Dendritic cell treated with granulocyte-macrophage colony-stimulating factor and Interleukin-4, amounts not matched to agents 40 ng/mL and 50 ng/mL, for 4 days (primary cell): ENCODE measurements around the gene LSAMP.

Experiments used
- H3K27ac Mint-ChIP-seq: one replicate; pipeline ENCODE4 v1.8.0; 2022; ENCODE audit warnings: mild to moderate bottlenecking, mixed read lengths
- H3K27me3 Mint-ChIP-seq: one replicate; pipeline ENCODE4 v1.8.0; 2022; ENCODE audit warnings: mild to moderate bottlenecking, mixed read lengths
- H3K36me3 Mint-ChIP-seq: one replicate; pipeline ENCODE4 v1.8.0; 2022; ENCODE audit warnings: low read depth, mixed read lengths
- H3K4me1 Mint-ChIP-seq: one replicate; pipeline ENCODE4 v1.8.0; 2022; ENCODE audit warnings: low read depth, mixed read lengths
- H3K4me3 Mint-ChIP-seq: one replicate; pipeline ENCODE4 v1.8.0; 2022; ENCODE audit warnings: mild to moderate bottlenecking, moderate library complexity, mixed read lengths
- H3K9me3 Mint-ChIP-seq: one replicate; pipeline ENCODE4 v1.8.0; 2022; ENCODE audit warnings: mixed read lengths
- intact Hi-C: fragments of 100-400 bp; cut with micrococcal nuclease; formaldehyde crosslinking; loops from one replicate; pipeline ENCODE4 v1.15.0; 2022

Gene LSAMP

DNA sequence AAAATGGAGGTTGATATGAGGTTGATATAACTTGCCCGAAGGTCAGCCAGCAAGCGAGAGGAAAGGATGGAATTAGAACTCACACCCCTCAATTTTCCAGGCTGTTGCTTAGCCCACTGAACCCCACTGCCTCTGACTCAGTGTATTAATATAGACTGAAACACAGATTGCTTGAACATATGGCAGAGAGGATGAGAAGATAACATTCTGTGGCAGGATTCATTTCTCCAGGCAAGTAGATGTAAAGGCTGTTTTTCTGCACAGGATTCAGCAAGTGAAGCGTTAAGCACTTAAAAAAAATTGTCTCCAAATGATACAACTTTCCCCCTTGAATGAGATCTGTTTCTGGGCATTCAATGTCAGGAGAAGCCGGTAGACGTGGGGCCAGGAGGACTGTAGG is 486.8 kb downstream of the LSAMP start:
- no peak overlapping the region for H3K27ac Mint-ChIP-seq
- intact Hi-C loops = no loop called here
- peaks cover 2% of the 10 kb centered on the region for H3K27me3 Mint-ChIP-seq
- H3K4me3 Mint-ChIP-seq = no peak overlapping the region
- H3K9me3 Mint-ChIP-seq = no peaks in the 10 kb centered on the region
- H3K36me3 Mint-ChIP-seq = no peaks in the 10 kb centered on the region
- no peaks in the 10 kb centered on the region for H3K4me1 Mint-ChIP-seq

DNA sequence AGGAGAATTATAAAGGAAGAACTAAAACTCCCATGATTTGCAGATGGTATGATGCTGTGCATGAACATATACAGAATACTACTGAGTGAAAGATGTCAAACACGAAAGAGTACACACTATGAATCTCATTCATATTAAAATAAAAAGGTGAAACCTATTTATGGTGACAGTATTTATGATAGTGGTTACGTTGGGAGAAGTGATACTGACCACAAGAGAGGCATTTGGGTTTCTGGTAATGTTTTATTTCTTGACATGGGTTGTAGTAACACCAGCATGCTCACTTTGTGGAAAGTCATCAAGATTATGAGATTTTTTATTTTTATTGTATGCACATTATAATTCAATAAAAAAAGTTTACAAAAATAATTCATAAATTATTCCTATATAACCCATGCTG is 498.0 kb downstream of the LSAMP start:
- intact Hi-C loops = no loop called here
- Mint-ChIP-seq H3K27ac (no peak overlapping the region), H3K4me1 (no peaks in the 10 kb centered on the region), H3K9me3 (no peaks in the 10 kb centered on the region), H3K27me3 (peaks cover 11% of the 10 kb centered on the region), H3K4me3 (no peak overlapping the region), H3K36me3 (no peaks in the 10 kb centered on the region)

DNA sequence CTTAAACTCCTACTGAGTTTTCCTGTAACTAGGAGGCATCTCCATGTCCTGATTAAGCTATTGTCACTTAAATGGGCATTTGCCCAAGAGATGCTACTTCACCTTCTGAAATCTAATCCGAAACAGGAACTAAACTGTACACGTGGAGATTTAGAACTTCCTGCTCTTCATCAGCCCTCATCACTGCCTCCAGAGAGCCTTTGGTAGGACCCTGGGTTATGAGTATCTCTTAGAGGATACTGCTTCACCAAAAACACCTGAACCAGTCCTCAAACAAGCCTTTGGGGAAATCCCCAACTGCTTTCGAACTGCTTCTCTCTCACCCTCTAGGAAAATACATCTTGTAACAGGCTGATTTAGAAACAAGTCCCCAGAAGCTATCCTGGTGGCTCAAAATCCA is 501.7 kb downstream of the LSAMP start:
- intact Hi-C loops = no loop called here
- no peaks in the 10 kb centered on the region for H3K4me1 Mint-ChIP-seq
- H3K9me3 Mint-ChIP-seq = no peaks in the 10 kb centered on the region
- H3K4me3 Mint-ChIP-seq = no peak overlapping the region
- H3K36me3 Mint-ChIP-seq = no peaks in the 10 kb centered on the region
- no peak overlapping the region for H3K27ac Mint-ChIP-seq
- H3K27me3 Mint-ChIP-seq = peaks cover 7% of the 10 kb centered on the region

DNA sequence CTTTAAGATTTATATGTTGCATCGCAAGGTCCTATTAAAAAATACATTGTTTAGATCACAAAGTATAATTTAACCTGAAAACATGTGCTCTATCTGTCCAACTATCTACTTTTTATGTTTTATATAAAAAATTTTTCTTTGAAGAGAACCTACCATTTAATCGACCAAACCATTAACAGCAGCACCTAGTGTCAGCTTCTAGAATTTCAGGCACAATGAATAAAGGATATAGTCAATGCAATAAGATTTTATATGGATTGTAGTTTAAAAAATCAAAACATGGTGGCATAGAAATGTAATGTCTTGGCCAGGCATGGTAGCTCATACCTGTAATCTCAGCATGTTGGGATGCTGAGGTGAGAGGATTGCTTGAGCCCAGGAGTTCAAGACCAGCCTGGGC is 508.2 kb downstream of the LSAMP start:
- Mint-ChIP-seq H3K4me1 (no peaks in the 10 kb centered on the region), H3K27me3 (no peaks in the 10 kb centered on the region), H3K9me3 (peaks cover 9% of the 10 kb centered on the region), H3K27ac (no peak overlapping the region), H3K4me3 (no peak overlapping the region), H3K36me3 (no peaks in the 10 kb centered on the region)
- intact Hi-C loops = no loop called here

DNA sequence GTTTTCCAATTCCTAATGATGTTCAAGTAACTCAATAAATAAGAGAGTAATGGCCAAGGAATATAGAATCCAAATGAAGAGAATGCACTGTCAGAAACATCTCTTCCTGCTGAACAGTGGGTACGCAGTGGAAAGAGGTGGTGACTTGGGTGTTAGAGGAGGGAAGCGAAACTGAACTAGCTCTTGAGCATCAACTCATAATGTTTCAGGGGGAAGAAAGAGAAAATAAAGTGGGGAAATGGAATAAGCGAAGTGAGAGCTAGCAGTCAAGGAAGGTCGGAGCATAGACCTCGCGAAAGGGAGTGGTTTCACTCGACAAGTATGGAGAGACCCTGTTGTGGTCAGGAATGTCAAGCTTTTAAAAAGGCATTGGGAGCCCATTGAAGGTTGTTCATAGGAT is 512.5 kb downstream of the LSAMP start:
- Mint-ChIP-seq H3K27me3 (no peaks in the 10 kb centered on the region), H3K4me3 (no peak overlapping the region), H3K9me3 (peaks cover 9% of the 10 kb centered on the region), H3K4me1 (no peaks in the 10 kb centered on the region), H3K36me3 (no peaks in the 10 kb centered on the region), H3K27ac (no peak overlapping the region)
- intact Hi-C loops = no loop called here

DNA sequence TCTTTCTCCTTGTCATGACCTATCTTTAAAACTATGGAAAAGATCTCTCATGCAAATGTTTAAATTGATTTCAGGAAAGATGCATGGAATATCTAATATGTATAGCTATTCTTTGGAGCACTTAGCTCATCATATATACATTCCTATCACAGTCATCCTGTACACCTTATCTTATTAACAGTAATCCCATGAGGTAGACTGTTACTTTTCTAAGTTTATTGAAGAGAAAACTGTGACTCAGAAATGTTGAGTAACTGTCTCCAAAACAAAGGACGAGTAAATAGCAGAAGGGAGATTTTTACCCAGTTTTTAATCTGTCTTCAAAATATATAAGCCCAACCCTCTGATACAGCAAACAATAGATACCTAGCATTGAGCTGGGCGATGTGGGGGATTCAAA is 513.7 kb downstream of the LSAMP start:
- Mint-ChIP-seq H3K27me3 (no peaks in the 10 kb centered on the region), H3K27ac (no peak overlapping the region)

DNA sequence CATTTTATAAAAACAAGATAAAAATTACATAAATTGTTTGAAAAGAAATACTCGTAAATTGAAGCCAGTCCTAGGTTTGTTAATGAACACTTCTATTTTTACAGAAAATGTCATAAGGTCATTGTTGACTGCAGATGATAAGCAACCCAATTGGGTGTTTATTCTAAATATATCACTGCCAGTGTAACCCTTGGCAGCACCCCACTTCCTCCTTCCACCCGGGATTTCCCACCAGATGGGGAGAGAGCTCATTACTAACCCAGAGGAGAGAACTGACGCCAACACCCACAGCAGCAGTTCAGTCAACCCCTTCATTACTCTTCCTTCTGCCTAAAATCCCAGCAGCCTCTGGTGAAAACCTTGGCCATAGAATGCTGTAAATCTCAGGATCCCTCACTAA is 514.4 kb downstream of the LSAMP start:
- H3K36me3 Mint-ChIP-seq = no peaks in the 10 kb centered on the region
- H3K4me1 Mint-ChIP-seq = no peaks in the 10 kb centered on the region
- intact Hi-C loops = no loop called here
- H3K27me3 Mint-ChIP-seq = no peaks in the 10 kb centered on the region
- no peak overlapping the region for H3K27ac Mint-ChIP-seq
- H3K4me3 Mint-ChIP-seq = no peak overlapping the region
- H3K9me3 Mint-ChIP-seq = peaks cover 9% of the 10 kb centered on the region

More for the DNA sequence above, 513.7 kb downstream of the LSAMP start:
- peaks cover 9% of the 10 kb centered on the region for H3K9me3 Mint-ChIP-seq
- H3K4me3 Mint-ChIP-seq = no peak overlapping the region
- intact Hi-C loops = no loop called here
- no peaks in the 10 kb centered on the region for H3K4me1 Mint-ChIP-seq
- H3K36me3 Mint-ChIP-seq = no peaks in the 10 kb centered on the region

DNA sequence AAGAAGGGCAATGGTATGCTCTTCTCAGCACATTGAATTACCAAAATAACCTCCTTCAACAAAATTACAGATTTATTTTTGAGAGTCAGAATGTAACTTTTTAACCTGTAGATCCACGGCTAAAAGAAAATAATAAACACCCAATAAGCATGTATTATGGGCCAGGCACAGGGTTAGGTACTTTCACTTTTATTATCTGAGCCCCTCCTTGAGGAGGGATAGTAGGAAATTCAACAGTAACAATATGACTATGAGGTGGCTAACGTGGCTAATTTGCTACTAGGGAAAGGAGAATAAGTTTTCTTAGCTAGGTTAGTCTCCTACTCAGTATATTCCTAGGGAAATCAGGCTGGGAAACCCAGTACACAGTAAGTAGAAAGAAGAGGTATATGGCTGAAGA is 515.1 kb downstream of the LSAMP start:
- H3K27me3 Mint-ChIP-seq = no peaks in the 10 kb centered on the region
- H3K9me3 Mint-ChIP-seq = peaks cover 9% of the 10 kb centered on the region
- no peaks in the 10 kb centered on the region for H3K36me3 Mint-ChIP-seq
- H3K4me1 Mint-ChIP-seq = no peaks in the 10 kb centered on the region
- no peak overlapping the region for H3K4me3 Mint-ChIP-seq
- H3K27ac Mint-ChIP-seq = no peak overlapping the region
- intact Hi-C loops = no loop called here

DNA sequence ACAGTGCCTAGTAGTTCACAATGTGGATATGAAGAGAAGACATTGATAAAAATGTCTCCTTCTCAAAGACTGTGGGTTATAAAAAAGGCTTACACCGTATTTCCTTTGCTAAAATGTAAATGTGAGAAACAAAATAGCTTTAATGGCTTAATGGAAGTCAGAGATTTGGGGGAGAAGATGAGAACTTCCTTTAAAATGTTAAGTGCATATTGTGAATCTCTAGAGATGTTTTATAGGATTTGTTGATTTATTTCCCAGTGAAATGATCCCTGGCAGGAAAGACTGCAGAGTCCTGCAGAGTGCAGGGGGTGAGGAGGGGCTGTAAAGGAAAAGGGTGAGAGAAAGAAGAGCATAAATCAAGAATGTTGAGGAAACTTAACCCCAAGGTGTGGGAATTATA is 516.9 kb downstream of the LSAMP start:
- intact Hi-C loops = no loop called here
- no peaks in the 10 kb centered on the region for H3K4me1 Mint-ChIP-seq
- H3K4me3 Mint-ChIP-seq = no peak overlapping the region
- peaks cover 9% of the 10 kb centered on the region for H3K9me3 Mint-ChIP-seq
- H3K27ac Mint-ChIP-seq = no peak overlapping the region
- H3K36me3 Mint-ChIP-seq = no peaks in the 10 kb centered on the region
- no peaks in the 10 kb centered on the region for H3K27me3 Mint-ChIP-seq

DNA sequence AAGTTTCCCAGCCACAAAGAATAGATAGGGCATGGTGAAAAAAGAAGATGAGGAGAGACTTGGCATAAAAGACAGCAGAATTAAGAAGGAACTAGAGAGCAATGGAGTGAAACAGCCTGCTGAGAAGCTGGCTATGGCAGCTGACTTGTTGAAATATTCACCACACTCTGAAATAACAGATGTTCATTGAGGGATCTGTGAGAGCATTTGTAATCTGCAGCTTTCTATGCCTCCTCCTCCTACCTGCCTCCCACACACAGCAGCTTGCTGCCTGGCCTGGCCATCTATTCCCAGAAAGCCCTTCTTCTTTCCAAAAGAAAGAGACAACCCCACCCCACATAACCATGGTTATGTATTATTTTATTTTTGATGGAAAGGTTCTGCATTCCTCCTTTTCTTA is 518.1 kb downstream of the LSAMP start:
- H3K4me3 Mint-ChIP-seq = no peak overlapping the region
- no peaks in the 10 kb centered on the region for H3K27me3 Mint-ChIP-seq
- no peaks in the 10 kb centered on the region for H3K4me1 Mint-ChIP-seq
- no peak overlapping the region for H3K27ac Mint-ChIP-seq
- H3K9me3 Mint-ChIP-seq = no peaks in the 10 kb centered on the region
- no peaks in the 10 kb centered on the region for H3K36me3 Mint-ChIP-seq
- intact Hi-C loops = no loop called here

DNA sequence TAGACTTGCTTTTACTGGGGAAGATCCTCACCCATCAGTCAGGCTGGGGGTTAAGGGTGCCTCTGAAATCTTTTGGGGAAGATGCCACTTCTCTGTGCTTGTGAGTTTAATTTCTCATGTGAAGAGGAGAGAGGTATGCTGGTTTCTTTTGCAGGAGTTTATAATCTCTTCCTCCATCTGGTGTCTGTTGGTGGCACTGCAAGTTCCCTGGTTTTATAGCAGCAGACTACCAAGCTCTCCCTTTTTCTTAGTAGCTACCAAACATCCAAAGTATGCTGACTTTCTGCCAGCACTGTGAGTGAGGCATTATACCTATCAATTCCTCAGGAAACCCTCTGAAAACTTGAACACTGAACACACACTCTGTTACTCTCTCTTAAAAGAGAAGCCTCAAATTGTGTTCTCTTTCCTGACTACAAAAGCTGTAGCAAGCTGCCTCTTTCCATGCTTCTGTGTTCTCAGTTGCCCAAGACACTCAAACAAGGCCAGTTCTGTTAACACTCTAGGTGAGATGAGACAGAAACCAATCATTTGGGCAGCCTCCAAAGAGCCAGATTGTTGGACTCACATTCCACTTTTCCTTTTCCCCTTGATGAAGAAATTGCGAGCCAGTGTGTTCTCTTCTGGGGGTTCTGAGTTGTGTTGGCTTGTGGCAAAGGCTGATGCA is 522.5 kb downstream of the LSAMP start:
- Mint-ChIP-seq H3K4me3 (no peak overlapping the region), H3K27me3 (no peaks in the 10 kb centered on the region), H3K36me3 (no peaks in the 10 kb centered on the region), H3K4me1 (no peaks in the 10 kb centered on the region), H3K9me3 (peaks cover 12% of the 10 kb centered on the region), H3K27ac (no peak overlapping the region)
- intact Hi-C loops = no loop called here

DNA sequence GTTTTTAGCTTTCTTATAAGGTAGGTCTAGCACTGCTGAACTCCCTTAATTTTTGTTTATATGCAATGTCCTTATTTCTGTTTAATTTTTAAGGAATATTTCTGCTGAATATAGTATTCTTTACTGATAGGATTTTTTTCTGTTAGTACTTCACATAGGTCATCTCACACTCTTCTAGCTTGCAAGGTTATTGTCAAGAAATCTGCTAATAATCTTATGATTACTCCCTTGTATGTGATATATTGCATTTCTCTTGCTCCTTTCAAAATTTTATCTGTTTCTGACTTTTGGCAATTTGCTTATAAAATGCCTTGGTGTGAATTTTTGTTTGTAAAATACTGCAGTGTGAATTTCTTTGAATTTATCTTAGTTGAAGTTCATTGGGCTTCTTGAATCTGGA is 523.6 kb downstream of the LSAMP start:
- Mint-ChIP-seq H3K27ac (no peak overlapping the region), H3K4me1 (no peaks in the 10 kb centered on the region), H3K27me3 (no peaks in the 10 kb centered on the region), H3K9me3 (peaks cover 12% of the 10 kb centered on the region), H3K4me3 (no peak overlapping the region), H3K36me3 (no peaks in the 10 kb centered on the region)
- intact Hi-C loops = no loop called here

DNA sequence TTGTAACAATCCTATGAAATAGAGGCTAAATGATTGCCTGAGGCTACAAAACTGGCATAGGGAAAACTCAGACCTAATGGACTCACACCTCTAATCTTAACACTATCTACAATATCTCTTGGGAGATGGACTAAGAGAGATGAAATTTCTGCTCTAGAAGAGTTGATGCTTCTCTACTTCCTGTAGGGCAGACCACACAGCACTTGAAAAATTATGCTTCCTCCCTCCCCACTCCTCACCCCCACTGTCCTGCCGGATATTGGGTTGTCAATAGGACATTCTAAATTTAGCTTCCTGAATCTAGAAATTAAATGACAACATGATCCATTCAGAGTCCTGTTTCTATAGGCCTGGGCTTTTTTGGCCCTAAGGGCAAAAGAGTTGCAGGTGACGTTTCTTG is 526.4 kb downstream of the LSAMP start:
- Mint-ChIP-seq H3K27ac (no peak overlapping the region), H3K4me1 (no peaks in the 10 kb centered on the region), H3K4me3 (no peak overlapping the region), H3K9me3 (peaks cover 12% of the 10 kb centered on the region), H3K36me3 (no peaks in the 10 kb centered on the region), H3K27me3 (no peaks in the 10 kb centered on the region)
- intact Hi-C loops = no loop called here

DNA sequence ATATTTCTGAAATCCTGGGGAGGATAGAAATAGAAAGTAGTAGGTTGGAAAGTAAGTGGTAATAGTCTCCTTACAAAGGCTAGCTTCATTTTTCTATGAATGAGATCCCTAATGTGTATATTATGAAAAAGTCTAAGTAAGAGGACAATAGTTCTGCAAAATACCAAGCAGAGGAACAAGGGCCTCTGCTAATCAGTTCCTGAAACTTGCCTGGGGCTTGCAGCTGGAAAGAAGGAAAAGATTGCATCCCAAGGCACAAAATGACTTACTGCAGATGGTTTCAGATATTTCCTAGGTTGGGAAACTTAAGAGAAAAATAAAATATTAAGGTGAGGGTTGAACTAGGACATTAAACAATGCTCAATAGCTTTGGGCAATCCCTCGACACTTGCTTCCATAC is 528.4 kb downstream of the LSAMP start:
- intact Hi-C loops = no loop called here
- Mint-ChIP-seq H3K4me3 (no peak overlapping the region), H3K27ac (no peak overlapping the region), H3K9me3 (peaks cover 12% of the 10 kb centered on the region), H3K4me1 (no peaks in the 10 kb centered on the region), H3K27me3 (no peaks in the 10 kb centered on the region), H3K36me3 (no peaks in the 10 kb centered on the region)

DNA sequence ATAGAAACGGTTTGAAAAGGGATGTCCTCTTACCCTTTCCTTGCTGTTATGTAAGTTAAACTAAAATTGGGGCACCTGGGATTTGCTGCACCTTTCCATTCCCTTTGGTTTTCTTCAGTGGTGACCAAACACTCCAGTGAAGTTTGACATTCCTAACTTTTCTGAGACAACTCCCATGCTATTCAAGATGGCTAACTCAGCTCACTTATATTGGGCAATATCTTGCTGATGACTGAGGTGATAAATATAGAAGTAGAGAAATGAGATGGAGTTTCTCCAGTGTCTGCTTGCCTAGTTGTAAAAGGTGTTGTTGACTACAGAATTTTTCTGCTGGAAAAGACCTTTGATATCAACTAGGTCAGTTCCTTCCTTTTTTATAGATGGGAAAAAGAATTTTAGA is 530.2 kb downstream of the LSAMP start:
- H3K4me1 Mint-ChIP-seq = no peaks in the 10 kb centered on the region
- intact Hi-C loops = no loop called here
- no peaks in the 10 kb centered on the region for H3K27me3 Mint-ChIP-seq
- H3K4me3 Mint-ChIP-seq = no peak overlapping the region
- H3K36me3 Mint-ChIP-seq = no peaks in the 10 kb centered on the region
- no peak overlapping the region for H3K27ac Mint-ChIP-seq
- H3K9me3 Mint-ChIP-seq = peaks cover 3% of the 10 kb centered on the region
